Brain microvascular endothelial cell (primary cell): Measurements from ENCODE around the gene DTX4.

Experiments used
- DNase-seq: peaks from one replicate; pipeline ENCODE4 v3.0.0-alpha.2; 2020
- H3K27ac ChIP-seq: fragments of 250-450 bp; sonication (Bioruptor Pico); 2 replicates; pipeline ENCODE4 v1.5.1; 2020; ENCODE audit warnings: mild to moderate bottlenecking, moderate library complexity
- H3K27me3 ChIP-seq: fragments of 250-450 bp; sonication (Bioruptor Pico); replicated peaks from 2 replicates; pipeline ENCODE4 v1.5.1; 2020; ENCODE audit warnings: mild to moderate bottlenecking
- H3K36me3 ChIP-seq: fragments of 250-450 bp; sonication (Bioruptor Pico); replicated peaks from 2 replicates; pipeline ENCODE4 v1.5.1; 2020; ENCODE audit warnings: mild to moderate bottlenecking
- H3K4me3 ChIP-seq: 2 replicates; pipeline ENCODE4 v1.5.1; 2011; ENCODE audit warnings: low read depth, mild to moderate bottlenecking, control low read depth, low read length, moderate library complexity
- CTCF ChIP-seq: IDR thresholded peaks from 2 replicates; pipeline ENCODE4 v1.5.1; 2011; ENCODE audit warnings: low read depth, mild to moderate bottlenecking, moderate library complexity, low read length, control low read depth, inconsistent platforms; ENCODE audit errors: missing control alignments
- in situ Hi-C: cut with HindIII; loops from 2 replicates; pipeline ENCODE4 v1.10.0; 2017; ENCODE audit warnings: low sequenced_read_pairs, low pct_ligation_motif_present

Gene DTX4

GRCh38 chr11:59191890-59192289, 20.0 kb downstream of the DTX4 start:
- H3K27me3 ChIP-seq = no peaks in the 10 kb centered on the region
- no peak for TF ChIP-seq CTCF
- no peaks in the 10 kb centered on the region for H3K36me3 ChIP-seq
- in situ Hi-C loops = no loop called here
- H3K27ac ChIP-seq = no peak overlapping the region
- H3K4me3 ChIP-seq = no peak overlapping the region
- no peak for DNase-seq

- in situ Hi-C loops = no loop called here
- H3K27me3 ChIP-seq = no peaks in the 10 kb centered on the region
- no peak for TF ChIP-seq CTCF
- no peak overlapping the region for H3K27ac ChIP-seq
- no peaks in the 10 kb centered on the region for H3K36me3 ChIP-seq
- DNase-seq = no peak
- no peak overlapping the region for H3K4me3 ChIP-seq
These were observed 20.6 kb downstream of the DTX4 start for GRCh38 chr11:59192446-59193020.

GRCh38 chr11:59193587-59194130, 21.7 kb downstream of the DTX4 start:
- no peak for DNase-seq
- Histone ChIP-seq H3K4me3 (no peak overlapping the region), H3K27ac (no peak overlapping the region), H3K36me3 (no peaks in the 10 kb centered on the region), H3K27me3 (no peaks in the 10 kb centered on the region)
- in situ Hi-C loops = no loop called here
- TF ChIP-seq CTCF = no peak

- Histone ChIP-seq H3K27ac (no peak overlapping the region), H3K27me3 (no peaks in the 10 kb centered on the region), H3K4me3 (no peak overlapping the region), H3K36me3 (no peaks in the 10 kb centered on the region)
- DNase-seq = no peak
- in situ Hi-C loops = no loop called here
- no peak for TF ChIP-seq CTCF
These were observed 23.7 kb downstream of the DTX4 start for GRCh38 chr11:59195586-59195985.

GRCh38 chr11:59196777-59197176, 24.8 kb downstream of the DTX4 start:
- DNase-seq = no peak
- Histone ChIP-seq H3K27ac (no peak overlapping the region), H3K4me3 (no peak overlapping the region), H3K27me3 (no peaks in the 10 kb centered on the region), H3K36me3 (no peaks in the 10 kb centered on the region)
- in situ Hi-C loops = no loop called here
- TF ChIP-seq CTCF = no peak

GRCh38 chr11:59197991-59198390, 26.1 kb downstream of the DTX4 start:
- Histone ChIP-seq H3K27me3 (no peaks in the 10 kb centered on the region), H3K36me3 (no peaks in the 10 kb centered on the region), H3K4me3 (no peak overlapping the region), H3K27ac (no peak overlapping the region)
- peak; percentile 55 for DNase-seq
- in situ Hi-C loops = no loop called here
- no peak for TF ChIP-seq CTCF
